WERI-Rb-1 (cell line): ENCODE data around the gene SLC16A13.
"Not testable (repeated sequence)": the region's sequence is repeated elsewhere in the genome, so short reads cannot be mapped to it uniquely, and the experiment has no call there.

ENCODE experiments used
- DNase-seq: peaks from one replicate; pipeline ENCODE4 v3.0.0-alpha.2; 2020
- H3K27ac ChIP-seq: fragments of 250-450 bp; sonication (Bioruptor Pico); 2 replicates; pipeline ENCODE4 v1.5.1; 2020; ENCODE audit warnings: mild to moderate bottlenecking, moderate library complexity
- H3K27me3 ChIP-seq: fragments of 250-450 bp; sonication (Bioruptor Pico); 2 replicates; pipeline ENCODE4 v1.5.1; 2021; ENCODE audit warnings: mild to moderate bottlenecking, low read depth, moderate library complexity; ENCODE audit not compliant: insufficient read depth, severe bottlenecking
- H3K36me3 ChIP-seq: fragments of 250-450 bp; sonication (Bioruptor Pico); 2 replicates; pipeline ENCODE4 v1.5.1; 2020; ENCODE audit warnings: mild to moderate bottlenecking, moderate library complexity
- H3K4me3 ChIP-seq: 2 replicates; pipeline ENCODE4 v1.5.1; 2011; ENCODE audit warnings: low read depth, mild to moderate bottlenecking, control low read depth, low read length
- H3K9me3 ChIP-seq: fragments of 250-450 bp; sonication (Bioruptor Pico); 2 replicates; pipeline ENCODE4 v1.5.1; 2021; ENCODE audit warnings: mild to moderate bottlenecking, moderate library complexity; ENCODE audit not compliant: severe bottlenecking
- TF ChIP-seq, protein P1 (sequence below): IDR thresholded peaks from 2 replicates; pipeline ENCODE4 v1.5.1; 2011; ENCODE audit warnings: low read depth, mild to moderate bottlenecking, control low read depth, inconsistent platforms, low read length

The SLC16A13 gene

DNA sequence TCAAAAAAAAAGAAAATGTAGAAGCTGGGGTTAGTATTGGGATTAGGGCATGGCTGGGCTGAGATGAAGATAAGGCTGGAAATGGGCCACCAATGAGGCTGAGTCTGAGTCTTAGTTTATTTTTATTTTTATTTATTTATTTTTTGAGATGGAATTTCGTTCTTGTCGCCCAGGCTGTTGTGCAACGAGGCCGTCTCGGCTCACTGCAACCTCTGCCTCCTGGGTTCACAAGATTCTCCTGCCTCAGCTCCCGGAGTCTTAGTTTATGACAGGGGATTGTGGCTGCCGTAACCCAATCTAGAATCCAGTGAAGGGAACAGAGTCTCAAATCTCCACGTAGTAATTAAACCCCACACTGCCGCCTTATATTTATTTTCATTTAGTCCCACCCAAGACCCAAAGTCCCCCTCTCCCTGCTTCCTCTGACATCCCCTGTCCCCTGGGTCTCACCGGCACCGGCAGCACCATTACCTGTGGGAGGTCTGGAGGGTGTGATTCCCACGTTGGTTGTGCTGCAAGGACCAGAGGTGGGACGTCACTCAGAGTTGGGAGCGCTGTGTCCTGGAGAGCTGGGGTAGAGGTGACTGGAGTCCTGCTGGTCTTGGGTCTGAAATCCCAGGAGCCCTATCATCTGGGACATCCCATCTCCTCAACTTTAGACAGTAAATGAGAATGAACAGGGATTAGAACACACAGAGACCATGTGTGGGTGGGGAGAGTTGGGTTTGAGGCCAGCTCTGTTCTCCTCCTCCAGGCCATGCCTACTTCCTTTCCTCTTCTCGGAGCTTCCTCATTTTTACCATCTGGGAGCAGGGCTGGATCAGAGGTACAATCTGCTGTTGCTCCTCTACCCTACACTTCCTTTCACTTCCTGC is 44.0 kb downstream of the SLC16A13 start, which contains the start of gene CLEC10A:
Gene CLEC10A, minus strand, starts transcription at position 671 of the 875 bp plus-strand sequence. CDS start 1,439 bp downstream, outside the sequence.
- TF ChIP-seq, protein P1, sequence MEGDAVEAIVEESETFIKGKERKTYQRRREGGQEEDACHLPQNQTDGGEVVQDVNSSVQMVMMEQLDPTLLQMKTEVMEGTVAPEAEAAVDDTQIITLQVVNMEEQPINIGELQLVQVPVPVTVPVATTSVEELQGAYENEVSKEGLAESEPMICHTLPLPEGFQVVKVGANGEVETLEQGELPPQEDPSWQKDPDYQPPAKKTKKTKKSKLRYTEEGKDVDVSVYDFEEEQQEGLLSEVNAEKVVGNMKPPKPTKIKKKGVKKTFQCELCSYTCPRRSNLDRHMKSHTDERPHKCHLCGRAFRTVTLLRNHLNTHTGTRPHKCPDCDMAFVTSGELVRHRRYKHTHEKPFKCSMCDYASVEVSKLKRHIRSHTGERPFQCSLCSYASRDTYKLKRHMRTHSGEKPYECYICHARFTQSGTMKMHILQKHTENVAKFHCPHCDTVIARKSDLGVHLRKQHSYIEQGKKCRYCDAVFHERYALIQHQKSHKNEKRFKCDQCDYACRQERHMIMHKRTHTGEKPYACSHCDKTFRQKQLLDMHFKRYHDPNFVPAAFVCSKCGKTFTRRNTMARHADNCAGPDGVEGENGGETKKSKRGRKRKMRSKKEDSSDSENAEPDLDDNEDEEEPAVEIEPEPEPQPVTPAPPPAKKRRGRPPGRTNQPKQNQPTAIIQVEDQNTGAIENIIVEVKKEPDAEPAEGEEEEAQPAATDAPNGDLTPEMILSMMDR = no peak
- Histone ChIP-seq H3K36me3 (no peaks in the 10 kb centered on the region), H3K27me3 (no peaks in the 10 kb centered on the region), H3K4me3 (no peak within 1 kb of the TSS), H3K27ac (no peak within 1 kb of the TSS), H3K9me3 (peaks cover 6% of the 10 kb centered on the region)
- DNase-seq = no peak

DNA sequence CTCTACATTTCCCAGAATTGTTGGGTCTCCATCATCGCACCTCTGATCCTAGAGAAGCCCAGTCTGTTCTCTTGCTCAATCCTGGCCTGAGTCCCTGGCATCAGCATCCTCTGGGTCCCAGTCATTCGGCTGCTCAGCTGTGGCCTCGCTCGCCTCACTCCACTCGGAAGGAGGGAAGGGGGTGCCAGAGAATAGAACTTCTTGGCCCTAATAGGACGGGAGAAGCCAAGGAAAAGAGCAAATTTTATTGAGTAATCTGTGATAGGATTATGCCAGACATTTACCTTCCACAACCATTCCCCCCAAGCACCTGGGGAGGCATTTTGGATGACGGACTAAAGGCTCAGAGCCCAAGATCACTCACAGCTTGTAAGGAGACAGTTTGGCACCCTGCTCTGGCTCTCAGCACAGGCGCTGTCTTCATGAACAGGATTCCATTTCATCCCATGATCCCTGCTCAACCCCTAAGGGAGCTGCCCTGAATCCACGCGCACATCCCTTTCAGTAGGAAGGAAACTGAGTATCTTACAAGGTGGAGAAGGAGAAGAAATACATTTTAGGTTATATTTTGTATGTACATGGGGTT is 44.7 kb downstream of the SLC16A13 start:
- H3K27ac ChIP-seq = no peak overlapping the region
- DNase-seq = no peak
- H3K4me3 ChIP-seq = no peak overlapping the region
- H3K36me3 ChIP-seq = no peaks in the 10 kb centered on the region
- TF ChIP-seq, protein P1 = no peak
- peaks cover 6% of the 10 kb centered on the region for H3K9me3 ChIP-seq
- no peaks in the 10 kb centered on the region for H3K27me3 ChIP-seq

DNA sequence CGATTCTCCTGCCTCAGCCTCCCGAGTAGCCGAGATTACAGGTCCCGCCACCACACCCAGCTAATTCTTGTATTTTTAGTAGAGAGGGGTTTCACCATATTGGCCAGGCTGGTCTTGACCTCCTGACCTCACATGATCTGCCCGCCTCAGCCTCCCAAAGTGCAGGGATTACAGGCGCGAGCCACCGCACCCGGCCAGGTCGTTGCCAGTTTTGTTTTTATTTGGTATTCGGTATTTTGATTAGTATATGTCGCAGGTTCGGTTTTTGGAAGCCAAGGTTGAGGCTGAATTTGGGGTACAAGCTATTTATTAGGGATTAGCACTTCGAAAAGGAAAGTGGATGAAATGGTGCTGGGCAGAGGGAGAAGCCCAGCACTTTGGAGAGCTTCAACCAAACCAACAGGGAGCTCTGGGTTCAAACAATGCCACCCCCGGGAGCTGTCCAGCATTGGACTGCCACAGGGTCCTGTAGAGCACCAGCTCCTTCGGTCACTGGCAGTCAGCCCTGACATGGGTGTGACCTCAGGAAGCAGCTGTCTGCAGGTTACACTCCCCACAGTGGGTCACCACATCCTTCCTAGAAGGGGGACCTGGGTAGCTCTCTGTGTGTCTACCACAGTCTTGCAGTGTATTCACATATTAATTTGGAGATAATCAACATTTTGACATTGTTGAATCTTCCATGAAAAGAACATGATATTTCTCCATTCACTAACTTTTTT is 45.7 kb downstream of the SLC16A13 start:
- TF ChIP-seq, protein P1 = no peak
- H3K9me3 ChIP-seq = peaks cover 6% of the 10 kb centered on the region
- no peak overlapping the region for H3K27ac ChIP-seq
- H3K36me3 ChIP-seq = no peaks in the 10 kb centered on the region
- DNase-seq = no peak
- H3K27me3 ChIP-seq = no peaks in the 10 kb centered on the region
- H3K4me3 ChIP-seq = no peak overlapping the region

DNA sequence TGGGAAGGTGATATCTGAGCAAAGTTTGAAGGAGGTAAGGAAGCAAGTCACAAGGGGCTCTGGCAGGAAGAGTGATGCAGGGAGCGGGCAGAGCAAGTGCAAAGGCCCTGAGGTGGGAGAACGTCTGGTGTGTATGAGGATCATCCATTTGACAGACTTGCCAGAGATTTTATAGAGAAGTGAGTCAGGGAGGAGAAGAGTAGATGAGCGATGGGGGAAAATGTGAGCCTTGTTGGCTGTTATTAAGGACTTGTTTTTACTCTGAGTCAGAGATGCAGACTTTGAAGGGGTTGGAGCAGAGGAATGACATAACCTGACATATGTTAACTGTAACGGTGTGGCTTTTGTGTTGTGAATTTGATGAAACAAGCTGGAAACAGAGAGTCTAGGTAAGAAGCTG is 47.8 kb downstream of the SLC16A13 start:
- peaks cover 6% of the 10 kb centered on the region for H3K9me3 ChIP-seq
- no peak overlapping the region for H3K27ac ChIP-seq
- no peak overlapping the region for H3K4me3 ChIP-seq
- H3K36me3 ChIP-seq = no peaks in the 10 kb centered on the region
- DNase-seq = no peak
- no peaks in the 10 kb centered on the region for H3K27me3 ChIP-seq
- TF ChIP-seq, protein P1 = no peak

DNA sequence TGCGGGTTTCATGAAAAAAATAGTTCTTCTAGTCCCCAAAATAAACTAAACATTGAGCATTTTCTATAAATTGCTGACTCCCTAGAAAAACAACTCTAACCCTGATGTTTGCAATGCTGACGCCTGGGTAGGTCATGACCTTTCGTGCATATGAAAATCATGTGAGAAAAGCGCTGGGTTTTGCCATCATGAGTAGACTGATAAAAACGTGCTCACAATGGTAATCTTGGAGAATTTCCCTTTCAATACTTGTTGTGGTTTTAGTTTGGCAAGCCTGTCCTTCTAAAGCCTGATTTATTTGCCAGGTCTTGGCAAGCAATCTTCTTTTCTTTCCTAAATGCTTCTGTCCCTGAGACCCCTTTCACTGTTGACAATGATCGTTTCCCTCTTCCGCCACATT is 48.3 kb downstream of the SLC16A13 start:
- Histone ChIP-seq H3K9me3 (peaks cover 6% of the 10 kb centered on the region), H3K27ac (no peak overlapping the region), H3K27me3 (no peaks in the 10 kb centered on the region), H3K4me3 (no peak overlapping the region), H3K36me3 (no peaks in the 10 kb centered on the region)
- TF ChIP-seq, protein P1 = no peak
- no peak for DNase-seq

DNA sequence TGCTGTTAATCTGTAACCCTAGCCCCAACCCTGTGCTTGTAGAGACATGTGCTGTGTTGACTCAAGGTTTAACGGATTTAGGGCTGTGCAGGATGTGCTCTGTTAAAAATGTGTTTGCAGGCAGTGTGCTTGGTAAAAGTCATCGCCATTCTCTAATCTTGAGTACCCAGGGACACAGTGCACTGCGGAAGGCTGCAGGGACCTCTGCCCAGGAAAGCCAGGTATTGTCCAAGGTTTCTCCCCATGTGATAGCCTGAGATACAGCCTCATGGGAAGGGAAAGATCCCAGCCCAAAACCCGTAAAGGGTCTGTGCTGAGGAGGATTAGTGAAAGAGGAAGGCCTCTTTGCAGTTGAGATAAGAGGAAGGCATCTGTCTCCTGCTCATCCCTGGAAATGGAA is 52.6 kb downstream of the SLC16A13 start:
- H3K36me3 ChIP-seq, H3K27me3 ChIP-seq: not testable (repeated sequence)
- peak overlapping the region; percentile 94 for H3K27ac ChIP-seq

DNA sequence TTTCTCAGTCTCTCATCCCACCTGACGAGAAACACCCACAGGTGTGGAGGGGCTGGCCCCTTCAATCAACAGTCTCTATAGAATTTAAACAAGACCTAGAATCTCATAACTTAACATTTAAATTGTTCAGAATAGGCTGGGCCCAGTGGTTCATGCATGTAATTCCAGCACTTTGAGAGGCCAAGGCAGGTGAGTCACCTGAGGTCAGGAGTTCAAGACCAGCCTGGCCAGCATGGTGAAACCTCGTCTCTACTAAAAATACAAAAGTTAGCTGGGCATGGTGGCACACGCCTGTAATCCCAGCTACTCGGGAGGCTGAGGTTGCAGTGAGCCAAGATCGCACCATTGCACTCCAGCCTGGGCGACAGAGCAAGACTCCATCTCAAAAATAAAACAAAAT is 53.8 kb downstream of the SLC16A13 start:
- peak overlapping the region; percentile 94 for H3K27ac ChIP-seq
- H3K36me3 ChIP-seq, H3K9me3 ChIP-seq, H3K4me3 ChIP-seq, H3K27me3 ChIP-seq, DNase-seq: not testable (repeated sequence)

More for the DNA sequence above, 52.6 kb downstream of the SLC16A13 start:
- not testable (repeated sequence) for H3K9me3 ChIP-seq
- peak; percentile 71 for DNase-seq
- H3K4me3 ChIP-seq = peak overlapping the region; percentile 27
